Neural cell (in vitro differentiated cells): ENCODE results near the gene ARPC3.

Source experiments
- EP300 ChIP-seq: fragments of 450-650 bp; conservative IDR thresholded peaks from 2 replicates; pipeline ENCODE4 v1.6.1; 2014; ENCODE audit warnings: antibody characterized with exemption, mild to moderate bottlenecking, moderate library complexity; ENCODE audit not compliant: poor library complexity, severe bottlenecking
- RAD21 ChIP-seq: fragments of 450-650 bp; conservative IDR thresholded peaks from 2 replicates; pipeline ENCODE4 v1.6.1; 2014; ENCODE audit warnings: antibody characterized with exemption, mild to moderate bottlenecking, moderate library complexity
- TAF1 ChIP-seq: IDR thresholded peaks from 2 replicates; pipeline ENCODE4 v1.6.1; 2012; ENCODE audit warnings: low read depth
- TF ChIP-seq, protein P1 (sequence below): fragments of 450-650 bp; IDR thresholded peaks from 2 replicates; pipeline ENCODE4 v1.5.1; 2014; ENCODE audit warnings: antibody characterized with exemption, mild to moderate bottlenecking, moderate library complexity; ENCODE audit not compliant: poor library complexity, severe bottlenecking

DNA sequence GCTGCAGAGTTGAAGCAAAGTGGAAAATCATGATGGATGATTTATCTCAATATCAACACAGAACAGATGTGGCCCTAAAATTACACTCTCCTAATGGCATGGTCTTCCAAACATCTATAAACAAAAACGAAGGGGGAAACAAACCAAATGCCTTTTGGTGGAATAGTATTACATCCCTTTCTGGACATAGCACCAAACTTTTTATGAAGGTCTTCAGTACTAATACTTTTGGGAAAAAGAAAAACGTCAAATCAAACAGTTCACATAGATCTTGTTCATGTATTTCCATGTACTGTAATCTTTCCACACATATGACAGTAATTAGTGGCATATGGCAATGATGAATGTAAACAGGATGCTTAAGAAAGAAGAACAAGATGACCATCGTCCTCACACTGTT, 23.7 kb downstream of the ARPC3 start:
- TF ChIP-seq TAF1 (no peak), RAD21 (no peak), EP300 (no peak)
- TF ChIP-seq, protein P1, sequence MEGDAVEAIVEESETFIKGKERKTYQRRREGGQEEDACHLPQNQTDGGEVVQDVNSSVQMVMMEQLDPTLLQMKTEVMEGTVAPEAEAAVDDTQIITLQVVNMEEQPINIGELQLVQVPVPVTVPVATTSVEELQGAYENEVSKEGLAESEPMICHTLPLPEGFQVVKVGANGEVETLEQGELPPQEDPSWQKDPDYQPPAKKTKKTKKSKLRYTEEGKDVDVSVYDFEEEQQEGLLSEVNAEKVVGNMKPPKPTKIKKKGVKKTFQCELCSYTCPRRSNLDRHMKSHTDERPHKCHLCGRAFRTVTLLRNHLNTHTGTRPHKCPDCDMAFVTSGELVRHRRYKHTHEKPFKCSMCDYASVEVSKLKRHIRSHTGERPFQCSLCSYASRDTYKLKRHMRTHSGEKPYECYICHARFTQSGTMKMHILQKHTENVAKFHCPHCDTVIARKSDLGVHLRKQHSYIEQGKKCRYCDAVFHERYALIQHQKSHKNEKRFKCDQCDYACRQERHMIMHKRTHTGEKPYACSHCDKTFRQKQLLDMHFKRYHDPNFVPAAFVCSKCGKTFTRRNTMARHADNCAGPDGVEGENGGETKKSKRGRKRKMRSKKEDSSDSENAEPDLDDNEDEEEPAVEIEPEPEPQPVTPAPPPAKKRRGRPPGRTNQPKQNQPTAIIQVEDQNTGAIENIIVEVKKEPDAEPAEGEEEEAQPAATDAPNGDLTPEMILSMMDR: no peak
